ENCODE results near the gene WNT8B.

Gene WNT8B

GRCh38 chr10:100462709-100463108 lies at the start of gene WNT8B:
Gene WNT8B, plus strand, starts transcription at chr10:100463009. Its CDS starts 160 bp downstream, at chr10:100463169.
- Histone ChIP-seq H3K9ac (ENCODE audit: low read length) (no peak within 1 kb of the TSS), H3K4me3 (ENCODE audit: insufficient read depth, low read length, poor library complexity, severe bottlenecking) (no peak within 1 kb of the TSS), H3K27me3 (ENCODE audit: low read length) (no peaks in the 10 kb centered on the region), H3K9me2 (replicated peaks; ENCODE audit: insufficient read depth, low read length) (no peaks in the 10 kb centered on the region), H4K20me1 (ENCODE audit: low read depth, low read length) (no peaks in the 10 kb centered on the region), H3K4me2 (ENCODE audit: low read depth, low read length, poor library complexity, severe bottlenecking) (no peak within 1 kb of the TSS), H3K27ac (ENCODE audit: low read depth, low read length) (no peak within 1 kb of the TSS), H3K9me3 (ENCODE audit: insufficient read depth, low read length) (no peaks in the 10 kb centered on the region), H3K36me3 (ENCODE audit: low read length) (no peaks in the 10 kb centered on the region), H2AFZ (ENCODE audit: low read depth, low read length, severe bottlenecking) (no peak within 1 kb of the TSS), H3K79me2 (ENCODE audit: insufficient read depth, low read length) (no peaks in the 10 kb centered on the region), H3F3A (ENCODE audit: insufficient read depth) (no peaks in the 10 kb centered on the region)
- TF ChIP-seq EZH2phosphoT487 (conservative IDR thresholded peaks at IDR 0.05; ENCODE audit: low read length) (no peak), CTCF (IDR thresholded peaks at IDR 0.05; ENCODE audit: insufficient read depth, low read length, poor library complexity, severe bottlenecking) (no peak)

GRCh38 chr10:100413173-100413572 lies 49.6 kb upstream of the WNT8B start:
- TF ChIP-seq EZH2phosphoT487 (conservative IDR thresholded peaks at IDR 0.05; ENCODE audit: low read length) (no peak), CTCF (IDR thresholded peaks at IDR 0.05; ENCODE audit: insufficient read depth, low read length, poor library complexity, severe bottlenecking) (no peak)
- Histone ChIP-seq H3K27me3 (ENCODE audit: low read length) (no peaks in the 10 kb centered on the region), H3F3A (ENCODE audit: insufficient read depth) (no peaks in the 10 kb centered on the region), H3K27ac (ENCODE audit: low read depth, low read length) (no peak overlapping the region), H3K79me2 (ENCODE audit: insufficient read depth, low read length) (no peaks in the 10 kb centered on the region), H3K4me3 (ENCODE audit: insufficient read depth, low read length, poor library complexity, severe bottlenecking) (no peak overlapping the region), H3K36me3 (ENCODE audit: low read length) (no peaks in the 10 kb centered on the region), H3K9ac (ENCODE audit: low read length) (no peak overlapping the region), H3K9me2 (replicated peaks; ENCODE audit: insufficient read depth, low read length) (no peaks in the 10 kb centered on the region), H2AFZ (ENCODE audit: low read depth, low read length, severe bottlenecking) (no peak overlapping the region), H3K9me3 (ENCODE audit: insufficient read depth, low read length) (no peaks in the 10 kb centered on the region), H4K20me1 (ENCODE audit: low read depth, low read length) (no peaks in the 10 kb centered on the region), H3K4me2 (ENCODE audit: low read depth, low read length, poor library complexity, severe bottlenecking) (no peak overlapping the region)

- Histone ChIP-seq H3K4me3 (ENCODE audit: insufficient read depth, low read length, poor library complexity, severe bottlenecking) (no peak overlapping the region), H3K9me2 (replicated peaks; ENCODE audit: insufficient read depth, low read length) (no peaks in the 10 kb centered on the region), H3F3A (ENCODE audit: insufficient read depth) (no peaks in the 10 kb centered on the region), H3K4me2 (ENCODE audit: low read depth, low read length, poor library complexity, severe bottlenecking) (no peak overlapping the region), H3K9me3 (ENCODE audit: insufficient read depth, low read length) (no peaks in the 10 kb centered on the region), H3K27me3 (ENCODE audit: low read length) (no peaks in the 10 kb centered on the region), H3K36me3 (ENCODE audit: low read length) (no peaks in the 10 kb centered on the region), H3K27ac (ENCODE audit: low read depth, low read length) (no peak overlapping the region), H3K79me2 (ENCODE audit: insufficient read depth, low read length) (no peaks in the 10 kb centered on the region), H2AFZ (ENCODE audit: low read depth, low read length, severe bottlenecking) (no peak overlapping the region), H3K9ac (ENCODE audit: low read length) (no peak overlapping the region), H4K20me1 (ENCODE audit: low read depth, low read length) (no peaks in the 10 kb centered on the region)
- no peak for TF ChIP-seq EZH2phosphoT487 (conservative IDR thresholded peaks at IDR 0.05; ENCODE audit: low read length)
- no peak for TF ChIP-seq CTCF (IDR thresholded peaks at IDR 0.05; ENCODE audit: insufficient read depth, low read length, poor library complexity, severe bottlenecking)
Measured at GRCh38 chr10:100419911-100420449, 42.8 kb upstream of the WNT8B start.

Data from SU-DHL-6 (cell line).